Measurements from ENCODE around the gene CATSPER3. TPM values are rescaled to one million over a fixed set of nuclear protein-coding genes. Genes with fewer than 3 reads are reported as not detected.
"Not testable (repeated sequence)": the region's sequence is repeated elsewhere in the genome, so short reads cannot be mapped to it uniquely, and the experiment has no call there.

Gene CATSPER3
- total RNA-seq, 1 donor from 2014 or later, result under 0.01 TPM

DNA sequence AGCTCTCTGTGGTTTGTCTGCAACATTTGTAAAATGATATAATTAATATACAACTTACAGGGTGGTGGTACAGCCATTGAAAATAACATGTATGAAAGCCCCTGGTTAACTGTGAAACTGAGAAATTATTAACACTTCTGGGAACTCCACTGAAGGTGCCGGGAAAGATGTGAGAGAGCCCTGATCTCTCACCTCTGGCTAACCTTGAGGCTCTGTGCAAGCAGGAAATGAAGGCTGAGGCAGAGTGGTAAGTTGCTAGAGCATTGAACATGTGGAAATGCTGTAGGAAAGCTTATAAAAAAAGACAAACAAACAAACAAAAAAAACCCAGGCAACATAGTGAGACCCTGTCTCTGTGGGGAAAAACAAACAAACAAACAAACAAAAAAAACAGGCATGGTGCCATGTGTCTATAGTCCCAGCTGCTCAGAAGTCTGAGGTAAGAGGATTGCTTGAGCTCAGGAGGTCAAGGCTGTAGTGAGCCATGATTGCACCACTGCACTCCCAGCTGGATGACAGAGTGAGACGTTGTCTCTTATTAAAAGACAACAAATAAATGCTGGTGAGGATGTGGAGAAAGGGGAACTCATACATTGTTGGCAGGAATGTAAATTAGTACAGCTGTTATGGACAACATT lies 7.5 kb downstream of the CATSPER3 start:
- DNase-seq (ENCODE audit: low read depth in 2 of 2), result no peak

GRCh38 chr5:134975843-134976242 lies 8.1 kb downstream of the CATSPER3 start:
- DNase-seq (ENCODE audit: low read depth in 2 of 2), result no peak

DNA sequence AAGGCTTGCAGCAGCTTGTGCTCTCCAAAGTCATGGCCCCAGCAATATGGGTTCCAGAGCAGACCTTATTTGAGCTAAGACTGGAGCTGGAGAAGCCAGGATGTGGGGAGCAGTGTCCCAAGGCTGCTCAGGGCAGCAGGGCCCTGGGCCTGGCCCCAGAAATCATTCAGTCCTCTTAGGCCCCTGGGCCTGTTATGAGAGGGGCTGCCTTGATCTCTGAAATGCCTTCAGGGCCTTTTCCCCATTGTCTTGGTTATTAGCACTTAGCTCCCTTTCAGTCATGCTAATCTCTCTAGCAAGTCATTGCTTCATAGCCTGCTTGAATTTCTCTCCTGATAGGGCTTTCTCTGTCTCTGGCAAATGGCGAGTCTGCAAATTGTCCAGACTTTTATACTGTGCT lies 9.1 kb downstream of the CATSPER3 start:
- no peak for DNase-seq (ENCODE audit: low read depth in 2 of 2)

- DNase-seq (ENCODE audit: low read depth in 2 of 2), result no peak
Measured at GRCh38 chr5:134979416-134979815, 11.7 kb downstream of the CATSPER3 start.

- no peak for DNase-seq (ENCODE audit: low read depth in 2 of 2)
Measured at GRCh38 chr5:134982230-134982629, 14.5 kb downstream of the CATSPER3 start.

DNA sequence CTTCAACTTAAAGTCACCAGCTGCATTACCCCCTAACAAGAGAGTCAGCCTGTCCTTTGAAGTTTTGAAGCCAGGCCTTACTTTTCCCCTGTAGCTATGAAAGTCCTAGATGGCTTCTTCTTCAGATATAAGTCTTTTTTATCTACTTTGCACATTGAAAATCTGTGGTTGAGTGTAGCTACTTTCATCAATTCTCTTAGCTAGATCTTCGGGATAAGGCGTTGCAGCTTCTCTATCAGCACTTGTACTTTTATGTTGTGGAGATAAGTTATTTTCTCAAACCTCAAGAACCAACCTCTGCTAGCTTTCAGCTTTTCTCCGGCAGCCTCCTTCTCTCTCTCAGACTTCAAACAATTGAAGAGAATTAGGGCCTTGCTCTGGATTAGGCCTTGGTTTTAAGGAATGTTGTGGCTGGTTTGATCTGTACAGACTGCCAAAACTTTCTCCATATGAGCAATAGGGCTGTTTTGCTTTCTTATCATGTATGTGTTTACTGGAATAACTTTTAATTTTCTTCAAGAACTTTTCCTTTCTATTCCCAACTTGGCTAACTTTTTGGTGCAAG lies 21.6 kb downstream of the CATSPER3 start:
- no peak for DNase-seq (ENCODE audit: low read depth in 2 of 2)

GRCh38 chr5:134990183-134990582 lies 22.5 kb downstream of the CATSPER3 start:
- DNase-seq (ENCODE audit: low read depth in 2 of 2), result not testable (repeated sequence)

DNA sequence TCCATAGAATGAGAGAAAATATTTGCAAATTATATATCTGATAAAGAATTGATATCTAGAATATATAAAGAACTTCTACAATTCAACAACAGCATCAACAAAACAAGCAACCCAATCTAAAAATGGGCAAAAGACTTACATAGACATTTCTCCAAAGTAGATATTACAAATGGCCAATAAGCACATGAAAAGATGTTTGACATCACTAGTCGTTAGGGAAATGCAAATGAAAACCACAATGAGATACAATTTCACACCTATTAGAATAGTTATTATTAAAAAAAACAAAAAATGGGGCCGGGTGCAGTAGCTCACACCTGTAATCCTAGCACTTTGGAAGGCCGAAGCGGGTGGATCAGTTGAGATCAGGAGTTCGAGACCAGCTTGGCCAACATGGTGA lies 24.4 kb downstream of the CATSPER3 start:
- DNase-seq (ENCODE audit: low read depth in 2 of 2), result no peak

DNA sequence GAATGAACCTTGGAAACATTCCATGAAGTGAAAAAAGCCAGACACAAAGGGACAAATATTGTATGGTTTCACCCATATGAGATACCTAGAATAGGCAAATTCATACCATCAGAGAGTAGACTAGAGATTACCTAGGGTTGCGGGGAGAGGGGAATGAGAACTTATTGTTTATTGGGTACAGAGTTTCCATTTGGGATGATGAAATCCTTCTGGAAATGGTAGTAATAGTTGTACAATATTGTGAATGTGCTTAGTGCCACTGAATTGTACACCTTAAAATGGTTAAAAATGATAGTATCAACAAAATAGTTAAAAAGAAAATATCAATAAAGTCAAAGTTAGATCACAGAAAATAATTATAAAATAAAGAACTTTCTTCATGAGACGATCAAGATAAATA lies 25.5 kb downstream of the CATSPER3 start:
- no peak for DNase-seq (ENCODE audit: low read depth in 2 of 2)

GRCh38 chr5:134994560-134995156 lies 27.0 kb downstream of the CATSPER3 start:
- DNase-seq (ENCODE audit: low read depth in 2 of 2), result no peak

DNA sequence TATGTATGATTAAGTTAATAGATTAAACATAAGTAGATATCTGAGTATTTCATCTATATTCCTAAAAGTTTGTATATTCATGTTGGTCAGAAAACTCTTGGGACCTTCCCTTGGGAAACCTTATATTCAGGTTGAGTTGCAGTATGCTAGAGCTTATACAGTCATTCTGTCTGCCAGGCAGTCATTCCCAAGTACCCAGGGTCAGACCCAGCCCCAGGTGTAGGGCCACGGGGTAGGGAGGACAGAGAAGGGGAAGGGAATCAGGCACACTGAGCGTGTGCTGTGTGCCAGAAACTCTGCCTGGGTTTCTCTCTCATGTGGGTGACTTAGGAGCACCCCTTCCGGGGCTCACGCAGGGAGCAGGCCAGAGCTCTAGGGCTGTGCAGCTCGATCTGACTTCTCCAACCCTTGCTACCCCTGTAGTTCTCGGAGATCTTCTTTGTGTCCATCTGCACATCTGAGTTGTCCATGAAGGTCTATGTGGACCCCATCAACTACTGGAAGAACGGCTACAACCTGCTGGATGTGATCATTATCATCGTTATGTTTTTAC lies 28.2 kb downstream of the CATSPER3 start:
- DNase-seq (ENCODE audit: low read depth in 2 of 2), result no peak

DNA sequence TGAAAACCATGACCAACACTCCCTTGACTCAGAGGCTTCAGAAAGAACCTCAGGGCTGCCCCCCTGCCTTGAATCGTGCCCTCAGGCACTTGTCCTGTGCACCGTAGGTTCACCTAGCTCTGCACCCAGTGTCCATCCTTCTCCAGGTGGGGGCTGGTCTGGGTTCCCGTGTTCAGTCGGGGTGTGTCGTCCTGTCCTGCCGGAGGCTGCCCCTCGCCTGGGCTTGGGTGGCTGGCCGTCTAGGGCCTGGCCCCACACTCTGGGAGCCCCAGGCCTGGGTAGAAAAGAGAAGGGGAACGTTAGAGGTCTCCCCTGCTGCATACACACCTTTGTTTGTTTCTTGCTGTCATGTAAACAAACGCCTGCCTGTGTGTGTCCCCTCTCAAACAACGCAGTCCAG lies 29.3 kb downstream of the CATSPER3 start:
- no peak for DNase-seq (ENCODE audit: low read depth in 2 of 2)

GRCh38 chr5:134998068-134998467 lies 30.4 kb downstream of the CATSPER3 start:
- not testable (repeated sequence) for DNase-seq (ENCODE audit: low read depth in 2 of 2)

GRCh38 chr5:135004376-135004775 lies 36.7 kb downstream of the CATSPER3 start:
- no peak for DNase-seq (ENCODE audit: low read depth in 2 of 2)

DNA sequence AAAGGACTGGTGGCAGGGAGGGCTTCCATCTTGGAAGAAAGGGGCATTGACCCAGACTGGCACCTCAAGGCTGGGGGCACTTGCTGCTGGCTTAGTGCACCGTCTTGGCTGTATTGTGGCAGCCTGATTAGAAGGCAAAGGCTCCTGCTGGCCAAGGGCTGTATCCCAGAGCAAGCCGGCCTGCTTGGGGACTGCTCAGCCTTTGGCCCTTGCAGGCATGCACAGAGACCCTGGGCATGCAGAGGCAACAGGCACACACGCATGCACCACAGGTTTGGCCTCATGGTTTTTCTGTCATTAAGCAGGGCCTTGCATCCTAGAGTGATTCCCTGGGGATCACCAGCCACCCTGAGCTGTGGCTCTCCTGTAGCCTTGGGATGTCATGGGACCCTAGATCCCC lies 37.4 kb downstream of the CATSPER3 start:
- no peak for DNase-seq (ENCODE audit: low read depth in 2 of 2)

- DNase-seq (ENCODE audit: low read depth in 2 of 2), result no peak
Measured at GRCh38 chr5:135007305-135007704, 39.6 kb downstream of the CATSPER3 start.

DNA sequence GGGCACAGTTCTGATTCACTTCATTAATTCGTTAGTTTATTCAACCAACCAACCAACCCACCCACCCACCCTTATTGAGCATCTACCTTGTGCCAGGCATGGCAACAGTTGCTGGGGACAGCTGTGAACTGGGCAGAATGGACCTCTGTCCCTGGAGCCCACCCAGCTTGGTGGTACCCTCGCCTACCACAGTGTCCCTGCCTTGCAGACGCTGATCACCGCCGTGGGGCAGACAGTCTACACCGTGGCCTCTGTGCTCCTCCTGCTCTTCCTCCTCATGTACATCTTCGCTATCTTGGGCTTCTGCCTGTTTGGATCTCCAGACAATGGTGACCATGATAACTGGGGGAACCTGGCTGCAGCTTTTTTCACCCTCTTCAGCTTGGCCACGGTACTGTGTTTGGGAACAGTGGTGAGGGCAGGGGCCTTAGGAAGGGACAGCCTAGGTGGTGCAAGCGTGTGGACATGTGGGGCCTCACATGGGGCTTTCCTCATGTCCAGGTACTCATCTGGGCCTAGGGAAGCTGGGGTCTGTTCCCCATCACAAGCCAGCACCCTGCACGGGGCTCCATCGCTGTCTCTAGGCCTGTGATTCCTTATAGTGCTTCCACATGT lies 40.1 kb downstream of the CATSPER3 start:
- DNase-seq (ENCODE audit: low read depth in 2 of 2), result no peak

DNA sequence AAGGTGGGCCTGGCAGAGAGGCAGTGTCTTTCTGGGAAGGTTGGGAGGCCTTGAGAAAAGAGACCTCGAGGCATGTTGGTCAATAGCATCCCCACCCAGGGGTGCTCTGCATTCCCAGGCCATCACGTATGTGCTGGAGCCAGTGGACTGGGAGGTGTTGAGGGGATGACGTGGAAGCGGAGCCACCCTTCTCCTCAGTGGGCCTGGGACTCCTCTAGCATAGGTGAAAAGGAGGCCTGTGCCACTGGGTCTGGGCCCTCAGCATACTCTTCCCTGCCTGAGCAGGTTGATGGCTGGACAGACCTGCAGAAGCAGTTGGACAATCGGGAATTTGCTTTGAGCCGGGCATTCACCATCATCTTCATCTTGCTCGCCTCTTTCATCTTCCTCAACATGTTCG lies 40.8 kb downstream of the CATSPER3 start:
- DNase-seq (ENCODE audit: low read depth in 2 of 2), result no peak

GRCh38 chr5:135008981-135009735 lies 41.5 kb downstream of the CATSPER3 start:
- no peak for DNase-seq (ENCODE audit: low read depth in 2 of 2)

- no peak for DNase-seq (ENCODE audit: low read depth in 2 of 2)
Measured at GRCh38 chr5:135009736-135010501, 42.2 kb downstream of the CATSPER3 start.
